ENCODE measurements around the gene MMP19. TPM values are rescaled to one million over a fixed set of nuclear protein-coding genes. Genes with fewer than 3 reads are reported as not detected.

Gene MMP19
- total RNA-seq, 4 donors from 2014 or later = 5.5 to 17.4 (median 8.5) TPM

DNA sequence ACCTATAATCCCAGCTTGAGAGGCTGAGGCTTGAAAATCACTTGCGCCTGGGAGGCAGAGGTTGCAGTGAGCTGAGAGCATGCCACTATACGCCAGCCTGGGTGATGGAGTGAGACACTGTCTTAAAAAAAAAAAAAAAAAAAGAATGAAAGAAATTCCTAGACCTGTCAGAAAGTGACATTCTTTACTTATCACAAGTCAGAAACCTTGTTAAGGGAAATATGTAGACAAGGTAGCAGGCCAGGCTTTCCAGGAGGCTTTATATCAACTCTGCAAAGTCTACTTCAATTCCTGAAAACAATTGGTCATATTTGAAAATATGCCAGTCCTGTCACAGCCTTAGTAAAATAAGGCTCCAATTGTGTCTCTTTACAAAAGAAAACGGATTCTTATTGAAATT, 19.1 kb upstream of the MMP19 start:
- DNase-seq (ENCODE audit: extremely low spot score) = no peak
- no peaks in the 10 kb centered on the region for H3K36me3 ChIP-seq
- H3K4me3 ChIP-seq = no peak overlapping the region
- intact Hi-C loops (cut with DNase I) = no loop called here
- H3K9me3 ChIP-seq = peaks cover 0 to 9% (median 6%) of the 10 kb centered on the region in 4 donors
- WGBS = 92% methylated on average over 3 of the region's 3 CpGs
- no peaks in the 10 kb centered on the region for H3K27me3 ChIP-seq
- no peak overlapping the region for H3K27ac ChIP-seq (replicated peaks in 1 of 4)
- H3K4me1 ChIP-seq = no peaks in the 10 kb centered on the region
- TF ChIP-seq POLR2A (IDR thresholded peaks at IDR 0.05; ENCODE audit: low read depth) = no peak
- TF ChIP-seq, protein P1, sequence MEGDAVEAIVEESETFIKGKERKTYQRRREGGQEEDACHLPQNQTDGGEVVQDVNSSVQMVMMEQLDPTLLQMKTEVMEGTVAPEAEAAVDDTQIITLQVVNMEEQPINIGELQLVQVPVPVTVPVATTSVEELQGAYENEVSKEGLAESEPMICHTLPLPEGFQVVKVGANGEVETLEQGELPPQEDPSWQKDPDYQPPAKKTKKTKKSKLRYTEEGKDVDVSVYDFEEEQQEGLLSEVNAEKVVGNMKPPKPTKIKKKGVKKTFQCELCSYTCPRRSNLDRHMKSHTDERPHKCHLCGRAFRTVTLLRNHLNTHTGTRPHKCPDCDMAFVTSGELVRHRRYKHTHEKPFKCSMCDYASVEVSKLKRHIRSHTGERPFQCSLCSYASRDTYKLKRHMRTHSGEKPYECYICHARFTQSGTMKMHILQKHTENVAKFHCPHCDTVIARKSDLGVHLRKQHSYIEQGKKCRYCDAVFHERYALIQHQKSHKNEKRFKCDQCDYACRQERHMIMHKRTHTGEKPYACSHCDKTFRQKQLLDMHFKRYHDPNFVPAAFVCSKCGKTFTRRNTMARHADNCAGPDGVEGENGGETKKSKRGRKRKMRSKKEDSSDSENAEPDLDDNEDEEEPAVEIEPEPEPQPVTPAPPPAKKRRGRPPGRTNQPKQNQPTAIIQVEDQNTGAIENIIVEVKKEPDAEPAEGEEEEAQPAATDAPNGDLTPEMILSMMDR (IDR thresholded peaks at IDR 0.05) = no peak
- TF ChIP-seq POLR2AphosphoS5 (IDR thresholded peaks at IDR 0.05) = no peak
- TF ChIP-seq EP300 (IDR thresholded peaks at IDR 0.05) = no peak

DNA sequence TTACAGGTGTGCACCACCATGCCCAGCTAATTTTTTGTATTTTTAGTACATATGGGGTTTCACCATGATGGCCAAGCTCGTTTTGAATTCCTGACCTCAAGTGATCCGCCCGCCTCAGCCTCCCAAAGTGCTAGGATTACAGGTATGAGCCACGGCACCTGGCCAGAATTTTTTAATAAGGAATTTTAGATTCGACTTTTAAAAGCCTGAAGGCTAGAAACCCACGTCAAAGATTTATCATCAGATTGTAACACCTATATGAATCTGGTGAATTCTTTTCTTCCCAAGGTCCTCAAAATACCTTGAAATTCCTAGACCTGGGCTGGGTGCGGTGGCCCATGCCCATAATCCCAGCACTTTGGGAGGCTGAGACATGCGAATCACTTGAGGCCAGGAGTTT, 18.7 kb upstream of the MMP19 start:
- Histone ChIP-seq H3K4me3 (no peak overlapping the region), H3K27ac (replicated peaks in 1 of 4) (no peak overlapping the region), H3K4me1 (no peaks in the 10 kb centered on the region), H3K36me3 (no peaks in the 10 kb centered on the region), H3K27me3 (no peaks in the 10 kb centered on the region), H3K9me3 (peaks cover 0 to 9% (median 6%) of the 10 kb centered on the region in 4 donors)
- TF ChIP-seq POLR2AphosphoS5 (IDR thresholded peaks at IDR 0.05) (no peak), EP300 (IDR thresholded peaks at IDR 0.05) (no peak), POLR2A (IDR thresholded peaks at IDR 0.05; ENCODE audit: low read depth) (no peak)
- TF ChIP-seq, protein P1 (IDR thresholded peaks at IDR 0.05) = no peak
- WGBS = 93% methylated on average over 8 of the region's 8 CpGs
- intact Hi-C loops (cut with DNase I) = no loop called here
- DNase-seq (ENCODE audit: extremely low spot score) = no peak

DNA sequence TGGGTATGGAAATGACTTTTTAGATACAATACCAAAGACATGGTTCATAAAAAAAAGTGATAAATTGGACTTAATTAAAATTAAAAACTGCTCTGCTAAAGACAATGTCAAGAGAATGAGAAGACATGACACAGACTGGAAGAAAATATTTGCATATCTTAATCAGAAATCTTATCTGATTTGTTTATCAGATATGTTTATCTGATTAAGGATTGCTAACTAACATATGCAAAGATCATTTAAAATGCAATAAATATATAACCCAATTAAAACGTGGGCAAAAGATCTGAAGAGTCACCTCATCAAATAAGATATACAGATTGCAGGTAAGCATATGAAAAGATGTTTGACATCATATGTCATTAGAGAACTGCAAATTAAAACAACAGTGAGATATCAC, 10.0 kb upstream of the MMP19 start:
- Histone ChIP-seq H3K9me3 (no peaks in the 10 kb centered on the region), H3K36me3 (no peaks in the 10 kb centered on the region), H3K4me1 (peaks cover 6 to 22% (median 14%) of the 10 kb centered on the region in 4 donors), H3K27me3 (peaks cover 0 to 22% (median 0%) of the 10 kb centered on the region in 4 donors), H3K4me3 (no peak overlapping the region), H3K27ac (replicated peaks in 1 of 4) (no peak overlapping the region)
- no peak for DNase-seq (ENCODE audit: extremely low spot score)
- intact Hi-C loops (cut with DNase I) = no loop called here
- TF ChIP-seq POLR2A (IDR thresholded peaks at IDR 0.05; ENCODE audit: low read depth) (no peak), EP300 (IDR thresholded peaks at IDR 0.05) (no peak), POLR2AphosphoS5 (IDR thresholded peaks at IDR 0.05) (no peak)
- TF ChIP-seq, protein P1 (IDR thresholded peaks at IDR 0.05) = no peak
- WGBS = 45% methylated on average over 1 of the region's 1 CpG

DNA sequence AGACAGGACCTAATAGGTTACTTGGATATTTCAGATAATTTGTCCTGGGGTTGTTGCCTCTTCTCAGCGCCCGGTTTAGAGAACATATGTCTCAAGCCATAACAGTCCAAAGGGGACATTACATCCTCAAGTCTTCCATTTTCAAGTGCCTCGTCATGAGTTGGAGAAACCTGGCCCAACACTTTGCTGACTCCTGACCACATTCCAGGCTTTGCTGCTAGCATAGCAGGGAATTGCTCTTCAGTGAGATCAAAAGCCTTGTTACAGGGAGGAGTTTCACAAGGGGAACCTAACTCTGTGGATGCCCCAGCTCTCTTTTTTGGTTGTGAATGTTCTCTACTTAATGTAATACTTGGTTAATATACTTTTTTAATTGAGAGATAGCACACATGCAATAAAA, 8.2 kb upstream of the MMP19 start:
- DNase-seq (ENCODE audit: extremely low spot score) = no peak
- no peak overlapping the region for H3K27ac ChIP-seq (replicated peaks in 1 of 4)
- H3K9me3 ChIP-seq = no peaks in the 10 kb centered on the region
- TF ChIP-seq POLR2A (IDR thresholded peaks at IDR 0.05; ENCODE audit: low read depth) = no peak
- no peak for TF ChIP-seq POLR2AphosphoS5 (IDR thresholded peaks at IDR 0.05)
- no peak for TF ChIP-seq EP300 (IDR thresholded peaks at IDR 0.05)
- TF ChIP-seq, protein P1 (IDR thresholded peaks at IDR 0.05) = no peak
- no peak overlapping the region for H3K4me3 ChIP-seq
- WGBS = 83% methylated on average over 3 of the region's 3 CpGs
- no peaks in the 10 kb centered on the region for H3K36me3 ChIP-seq
- H3K27me3 ChIP-seq = peaks cover 0 to 32% (median 0%) of the 10 kb centered on the region in 4 donors
- H3K4me1 ChIP-seq = peaks cover 18 to 38% (median 30%) of the 10 kb centered on the region in 4 donors
- intact Hi-C loops (cut with DNase I) = no loop called here

DNA sequence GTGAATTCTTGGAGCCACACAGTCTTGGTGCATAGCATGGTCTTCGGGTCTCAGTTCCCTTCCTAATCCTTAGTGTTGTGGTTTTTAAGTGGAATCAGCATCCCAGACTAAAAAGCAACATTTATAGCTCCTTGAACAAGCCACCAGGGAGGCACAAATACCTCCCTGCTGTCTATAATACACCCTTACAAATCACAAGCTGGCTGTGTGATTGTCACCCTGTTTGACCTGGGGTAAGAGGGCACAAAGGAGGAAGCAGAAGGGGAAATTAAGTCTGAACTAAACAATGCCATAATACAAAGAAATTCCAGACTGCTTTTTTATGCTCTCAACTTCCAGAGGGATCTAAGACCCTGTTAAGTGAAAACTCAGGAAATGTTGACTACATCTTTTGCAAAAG, 7.7 kb upstream of the MMP19 start:
- Histone ChIP-seq H3K36me3 (no peaks in the 10 kb centered on the region), H3K27ac (replicated peaks in 1 of 4) (peak overlapping the region in 3 of 4 donors; percentile 79 to 87 (median 87)), H3K9me3 (no peaks in the 10 kb centered on the region), H3K27me3 (peaks cover 0 to 34% (median 0%) of the 10 kb centered on the region in 4 donors), H3K4me3 (no peak overlapping the region), H3K4me1 (peaks cover 18 to 40% (median 31%) of the 10 kb centered on the region in 4 donors)
- intact Hi-C loops (cut with DNase I) = no loop called here
- DNase-seq (ENCODE audit: extremely low spot score) = no peak
- TF ChIP-seq POLR2AphosphoS5 (IDR thresholded peaks at IDR 0.05) (no peak), EP300 (IDR thresholded peaks at IDR 0.05) (no peak), POLR2A (IDR thresholded peaks at IDR 0.05; ENCODE audit: low read depth) (no peak)
- TF ChIP-seq, protein P1 (IDR thresholded peaks at IDR 0.05) = no peak
- 57% methylated on average over 1 of the region's 1 CpG for WGBS

All from esophagus muscularis mucosa (tissue), 4 donors.